ENCODE results near the gene SOBP.

DNA sequence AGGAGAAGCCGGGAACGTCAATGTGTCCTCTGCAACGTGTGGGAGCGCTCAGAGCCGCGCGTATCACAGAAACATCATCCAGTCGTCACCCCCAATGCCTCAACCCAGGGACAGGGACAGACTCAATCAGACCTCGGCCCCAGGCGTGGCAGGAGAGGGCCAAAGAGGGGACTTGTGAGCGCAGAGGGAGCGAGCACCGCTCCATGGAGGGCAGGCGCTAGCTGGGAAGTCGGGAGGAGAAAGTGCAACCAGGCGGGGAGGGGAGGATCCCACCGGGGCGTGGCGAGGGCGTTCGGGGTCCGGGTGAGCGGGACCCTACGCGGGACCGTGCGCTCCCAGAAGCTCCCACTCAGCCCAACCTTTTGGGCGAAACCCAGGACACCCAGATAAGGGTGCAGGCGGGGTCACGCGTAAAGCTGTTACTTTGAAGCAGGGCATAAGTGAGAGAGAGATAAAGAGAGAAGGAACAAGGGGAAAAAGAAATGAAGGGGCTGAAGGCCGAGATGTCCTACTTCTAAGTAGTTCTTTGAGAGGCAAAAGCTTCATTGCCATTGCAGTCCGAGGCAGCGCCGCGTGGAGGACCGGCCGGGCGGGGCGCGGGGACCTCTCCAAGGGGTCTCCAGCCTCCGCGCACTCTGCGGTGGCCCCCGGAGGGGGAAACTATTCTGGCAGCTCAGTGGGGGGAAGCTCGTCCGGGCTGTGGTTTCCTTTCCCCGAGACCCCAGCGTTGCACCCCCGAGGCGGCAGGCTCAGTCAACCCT lies 862 bp upstream of the SOBP start:
- TF ChIP-seq, protein P1, sequence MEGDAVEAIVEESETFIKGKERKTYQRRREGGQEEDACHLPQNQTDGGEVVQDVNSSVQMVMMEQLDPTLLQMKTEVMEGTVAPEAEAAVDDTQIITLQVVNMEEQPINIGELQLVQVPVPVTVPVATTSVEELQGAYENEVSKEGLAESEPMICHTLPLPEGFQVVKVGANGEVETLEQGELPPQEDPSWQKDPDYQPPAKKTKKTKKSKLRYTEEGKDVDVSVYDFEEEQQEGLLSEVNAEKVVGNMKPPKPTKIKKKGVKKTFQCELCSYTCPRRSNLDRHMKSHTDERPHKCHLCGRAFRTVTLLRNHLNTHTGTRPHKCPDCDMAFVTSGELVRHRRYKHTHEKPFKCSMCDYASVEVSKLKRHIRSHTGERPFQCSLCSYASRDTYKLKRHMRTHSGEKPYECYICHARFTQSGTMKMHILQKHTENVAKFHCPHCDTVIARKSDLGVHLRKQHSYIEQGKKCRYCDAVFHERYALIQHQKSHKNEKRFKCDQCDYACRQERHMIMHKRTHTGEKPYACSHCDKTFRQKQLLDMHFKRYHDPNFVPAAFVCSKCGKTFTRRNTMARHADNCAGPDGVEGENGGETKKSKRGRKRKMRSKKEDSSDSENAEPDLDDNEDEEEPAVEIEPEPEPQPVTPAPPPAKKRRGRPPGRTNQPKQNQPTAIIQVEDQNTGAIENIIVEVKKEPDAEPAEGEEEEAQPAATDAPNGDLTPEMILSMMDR (IDR thresholded peaks at IDR 0.05): no peak
- TF ChIP-seq POLR2A (IDR thresholded peaks at IDR 0.05): no peak
